ENCODE data around the gene SPRN. TPM values are rescaled to one million over a fixed set of nuclear protein-coding genes. Genes with fewer than 3 reads are reported as not detected.

Gene SPRN
- total RNA-seq, 2 donors from 2014 or later = 0.11 to 0.24 TPM

DNA sequence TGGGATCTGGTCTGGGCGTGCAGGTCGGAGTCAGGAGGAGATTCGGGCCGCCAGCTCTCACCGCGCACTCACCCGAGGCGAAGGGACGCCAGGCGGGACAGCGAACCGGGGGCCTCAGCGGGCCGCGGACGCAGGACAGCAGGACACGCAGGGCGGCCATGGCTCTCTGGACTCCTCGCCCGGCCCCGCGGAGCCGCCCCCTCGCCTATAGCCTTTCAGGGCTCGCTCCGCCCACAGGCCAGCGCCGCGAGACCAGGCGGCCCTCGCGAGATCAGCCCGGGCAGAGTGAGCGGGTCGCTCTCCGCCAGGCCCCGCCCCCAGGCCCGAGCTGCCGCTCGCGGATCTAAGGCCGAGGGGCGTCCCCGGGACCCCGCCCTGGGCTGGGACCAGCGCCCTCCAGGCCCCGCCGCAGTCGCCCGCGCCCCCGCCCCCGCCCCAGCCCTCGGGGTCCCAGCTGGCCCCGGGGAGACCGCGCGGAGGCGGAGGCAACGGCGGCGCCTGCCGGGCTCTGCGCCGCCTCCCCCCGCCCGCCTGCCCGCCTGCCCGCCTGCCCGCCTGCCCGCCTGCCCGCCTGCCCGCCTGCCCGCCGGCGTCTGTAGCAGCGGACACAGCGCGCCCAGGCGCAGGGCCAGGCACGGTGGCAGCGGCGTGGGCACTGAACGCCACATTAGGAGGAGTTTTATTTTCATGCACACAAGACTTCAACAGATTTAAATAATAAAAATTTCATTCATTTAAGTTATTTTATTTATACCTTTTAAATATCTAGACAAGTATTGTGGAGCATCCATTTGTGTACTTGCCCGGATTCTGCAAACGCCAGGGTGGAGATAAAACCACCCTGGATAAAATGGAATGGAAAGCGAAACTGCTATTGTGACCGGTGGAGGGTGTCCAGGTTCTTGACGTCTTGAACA is 51.0 kb downstream of the SPRN start, which contains the start of gene ECHS1:
ECHS1 (minus strand) TSS at position 181 of the 917 bp plus-strand sequence; CDS start at position 160, 21 bp downstream.
- Histone ChIP-seq H3K9me3 (ENCODE audit: control insufficient read depth, low read length) (no peaks in the 10 kb centered on the region), H3K9ac (ENCODE audit: extremely low read depth, low read length, poor library complexity, severe bottlenecking) (peak within 1 kb of the TSS; percentile 47), H3K27ac (ENCODE audit: low read depth, low read length) (no peak within 1 kb of the TSS), H3K36me3 (ENCODE audit: control insufficient read depth, insufficient read depth, low read length) (peaks cover 22% of the 10 kb centered on the region), H3K4me1 (ENCODE audit: control insufficient read depth, insufficient read depth, low read length) (no peaks in the 10 kb centered on the region), H3K27me3 (ENCODE audit: control insufficient read depth, insufficient read depth, low read length, poor library complexity, severe bottlenecking) (peaks cover 46% of the 10 kb centered on the region), H3K4me3 (ENCODE audit: low read length) (peak within 1 kb of the TSS; percentile 71)
- peaks cover 26% of the 10 kb centered on the region for H3K36me3 Mint-ChIP-seq (ENCODE audit: low read depth)
- H3K27me3 Mint-ChIP-seq (ENCODE audit: insufficient read depth) = peaks cover 47% of the 10 kb centered on the region
- no peaks in the 10 kb centered on the region for H3K9me3 Mint-ChIP-seq
- H3K4me3 Mint-ChIP-seq = peak within 1 kb of the TSS; percentile 72
- peak; percentile 98 for DNase-seq
- no peak for TF ChIP-seq CTCF (conservative IDR thresholded peaks at IDR 0.05)
- WGBS, 2 experiments (ENCODE audit: insufficient coverage in 1 of 2, insufficient read length in 1 of 2) = 5 to 14% methylated on average over 25 to 89 of the region's 89 CpGs
- no peak within 1 kb of the TSS for H3K27ac Mint-ChIP-seq
- no peaks in the 10 kb centered on the region for H3K4me1 Mint-ChIP-seq

- Mint-ChIP-seq H3K4me3 (peak overlapping the region; percentile 72), H3K27ac (no peak overlapping the region), H3K9me3 (no peaks in the 10 kb centered on the region), H3K36me3 (ENCODE audit: low read depth) (peaks cover 32% of the 10 kb centered on the region), H3K27me3 (ENCODE audit: insufficient read depth) (peaks cover 38% of the 10 kb centered on the region), H3K4me1 (no peaks in the 10 kb centered on the region)
- Histone ChIP-seq H3K27me3 (ENCODE audit: control insufficient read depth, insufficient read depth, low read length, poor library complexity, severe bottlenecking) (peaks cover 37% of the 10 kb centered on the region), H3K27ac (ENCODE audit: low read depth, low read length) (no peak overlapping the region), H3K4me3 (ENCODE audit: low read length) (peak overlapping the region; percentile 45), H3K9me3 (ENCODE audit: control insufficient read depth, low read length) (no peaks in the 10 kb centered on the region), H3K36me3 (ENCODE audit: control insufficient read depth, insufficient read depth, low read length) (peaks cover 27% of the 10 kb centered on the region), H3K4me1 (ENCODE audit: control insufficient read depth, insufficient read depth, low read length) (no peaks in the 10 kb centered on the region), H3K9ac (ENCODE audit: extremely low read depth, low read length, poor library complexity, severe bottlenecking) (no peak overlapping the region)
- DNase-seq = no peak
- 53 to 82% methylated on average over 6 to 19 of the region's 20 CpGs for WGBS, 2 experiments (ENCODE audit: insufficient coverage in 1 of 2, insufficient read length in 1 of 2)
- no peak for TF ChIP-seq CTCF (conservative IDR thresholded peaks at IDR 0.05)
Observed at GRCh38 chr10:133372507-133372906, 51.9 kb downstream of the SPRN start.

Small RNAs within 50 kb of the gene (microRNA-seq; reads per million reads assigned to microRNA genes)
- gene MIR3944 (ENCODE audit: borderline microRNAs expressed) = 0.59 reads per million

Other genes starting within 250 kb of the SPRN start
- gene UTF1, start 194.4 kb downstream of the SPRN start, total RNA-seq = 1 to 10 TPM in 1 of 2 donors, not detected in 1; 1.5 TPM
- 10 to 100 TPM in 1 of 2 donors, 1 to 10 TPM in 1; 5.5 to 14.2 TPM for gene VENTX, start 186.8 kb downstream of the SPRN start, total RNA-seq
- gene ADAM8, start 147.8 kb downstream of the SPRN start, total RNA-seq = 1 to 10 TPM; 3.7 to 5.5 TPM
- 10 to 100 TPM; 52.8 to 63.0 TPM for gene TUBGCP2, start 115.8 kb downstream of the SPRN start, total RNA-seq
- gene ZNF511, start 115.7 kb downstream of the SPRN start, total RNA-seq = 10 to 100 TPM; 48.1 to 57.6 TPM
- 1 to 10 TPM in 1 of 2 donors, under 1 TPM in 1; 0.75 to 1.3 TPM for gene CALY, start 87.7 kb downstream of the SPRN start, total RNA-seq
- gene PRAP1, start 77.3 kb downstream of the SPRN start, total RNA-seq = not detected
- gene FUOM, start 66.6 kb downstream of the SPRN start, total RNA-seq = 10 to 100 TPM; 81.0 to 83.9 TPM
- gene ECHS1, start 51.3 kb downstream of the SPRN start, total RNA-seq = 100 to 1,000 TPM in 1 of 2 donors, 10 to 100 TPM in 1; 92.3 to 102 TPM
- gene PAOX, start 45.4 kb downstream of the SPRN start, total RNA-seq = 10 to 100 TPM in 1 of 2 donors, 1 to 10 TPM in 1; 9.7 to 11.1 TPM
- gene MTG1, start 30.5 kb downstream of the SPRN start, total RNA-seq = 10 to 100 TPM; 71.3 to 86.0 TPM
- under 1 TPM; 0.37 to 0.80 TPM for gene SCART1, start 29.3 kb upstream of the SPRN start, total RNA-seq
- gene CYP2E1, start 102.7 kb upstream of the SPRN start, total RNA-seq = under 1 TPM; 0.77 to 0.86 TPM
- not detected for gene SYCE1, start 141.0 kb upstream of the SPRN start, total RNA-seq
- not detected for gene FRG2B, start 202.2 kb upstream of the SPRN start, total RNA-seq

All from endodermal cell (in vitro differentiated cells).